GM15510 (cell line): ENCODE data around the gene FIGNL2.

Experiments used
- POLR2A ChIP-seq: IDR thresholded peaks from 3 replicates; pipeline ENCODE4 v1.6.1; 2011; ENCODE audit warnings: borderline replicate concordance; ENCODE audit not compliant: insufficient read length; ENCODE audit errors: extremely low read depth

Gene FIGNL2

GRCh38 chr12:51836041-51836826, 12.3 kb downstream of the FIGNL2 start:
- TF ChIP-seq POLR2A = no peak

- TF ChIP-seq POLR2A = no peak
Observed at GRCh38 chr12:51834411-51834810, 14.1 kb downstream of the FIGNL2 start.

- no peak for TF ChIP-seq POLR2A
Observed at GRCh38 chr12:51833448-51834227, 14.9 kb downstream of the FIGNL2 start.

GRCh38 chr12:51832354-51833107, 16.0 kb downstream of the FIGNL2 start:
- TF ChIP-seq POLR2A = no peak

GRCh38 chr12:51829641-51830040, 18.9 kb downstream of the FIGNL2 start:
- no peak for TF ChIP-seq POLR2A

- TF ChIP-seq POLR2A = no peak
Observed at GRCh38 chr12:51829011-51829481, 19.5 kb downstream of the FIGNL2 start.

GRCh38 chr12:51827925-51828818, 20.3 kb downstream of the FIGNL2 start:
- no peak for TF ChIP-seq POLR2A

- TF ChIP-seq POLR2A = no peak
Observed at GRCh38 chr12:51826881-51827280, 21.6 kb downstream of the FIGNL2 start.

GRCh38 chr12:51825216-51825615, 23.3 kb downstream of the FIGNL2 start:
- no peak for TF ChIP-seq POLR2A

- no peak for TF ChIP-seq POLR2A
Observed at GRCh38 chr12:51823875-51824565, 24.5 kb downstream of the FIGNL2 start.

- no peak for TF ChIP-seq POLR2A
Observed at GRCh38 chr12:51822956-51823355, 25.6 kb downstream of the FIGNL2 start.

- TF ChIP-seq POLR2A = no peak
Observed at GRCh38 chr12:51822261-51822616, 26.3 kb downstream of the FIGNL2 start.

- no peak for TF ChIP-seq POLR2A
Observed at GRCh38 chr12:51821440-51822260, 26.9 kb downstream of the FIGNL2 start.
